HG02623 (cell line): ENCODE measurements around the gene P2RY11.

Source experiments
- ATAC-seq: cut with Tn5 transposase; IDR thresholded peaks from one replicate; pipeline ENCODE4 v1.9.1; 2021; ENCODE audit warnings: moderate library complexity; ENCODE audit not compliant: unreplicated experiment

The P2RY11 gene

GRCh38 chr19:10112895-10113591, 1.6 kb downstream of the P2RY11 start:
- no peak for ATAC-seq

- ATAC-seq, result no peak
Measured at GRCh38 chr19:10113592-10113963, 2.1 kb downstream of the P2RY11 start.

GRCh38 chr19:10113964-10114650, 2.6 kb downstream of the P2RY11 start:
- no peak for ATAC-seq

- no peak for ATAC-seq
Measured at GRCh38 chr19:10114651-10115391, 3.3 kb downstream of the P2RY11 start.

- ATAC-seq, result no peak
Measured at GRCh38 chr19:10115392-10116084, 4.0 kb downstream of the P2RY11 start.

- no peak for ATAC-seq
Measured at GRCh38 chr19:10116085-10116865, 4.8 kb downstream of the P2RY11 start.

GRCh38 chr19:10116866-10117616, 5.5 kb downstream of the P2RY11 start:
- ATAC-seq, result no peak

GRCh38 chr19:10118960-10119359, 7.5 kb downstream of the P2RY11 start:
- no peak for ATAC-seq

- no peak for ATAC-seq
Measured at GRCh38 chr19:10120538-10121189, 9.2 kb downstream of the P2RY11 start.

GRCh38 chr19:10122045-10122444, 10.6 kb downstream of the P2RY11 start:
- no peak for ATAC-seq

- no peak for ATAC-seq
Measured at GRCh38 chr19:10124429-10124828, 12.9 kb downstream of the P2RY11 start.

GRCh38 chr19:10126213-10126639, 14.7 kb downstream of the P2RY11 start:
- no peak for ATAC-seq

- no peak for ATAC-seq
Measured at GRCh38 chr19:10132905-10133304, 21.4 kb downstream of the P2RY11 start.

- no peak for ATAC-seq
Measured at GRCh38 chr19:10133596-10133995, 22.1 kb downstream of the P2RY11 start.

GRCh38 chr19:10134040-10134439, 22.5 kb downstream of the P2RY11 start:
- no peak for ATAC-seq

GRCh38 chr19:10135551-10136334, 24.2 kb downstream of the P2RY11 start:
- no peak for ATAC-seq

- no peak for ATAC-seq
Measured at GRCh38 chr19:10136936-10137335, 25.4 kb downstream of the P2RY11 start.
